ENCODE results near the gene CWF19L2. TPM values are rescaled to one million over a fixed set of nuclear protein-coding genes. Genes with fewer than 3 reads are reported as not detected.
"Not testable (repeated sequence)": the region's sequence is repeated elsewhere in the genome, so short reads cannot be mapped to it uniquely, and the experiment has no call there.

CWF19L2 gene
- total RNA-seq, 1 donor from 2014 or later, result 7.5 TPM

DNA sequence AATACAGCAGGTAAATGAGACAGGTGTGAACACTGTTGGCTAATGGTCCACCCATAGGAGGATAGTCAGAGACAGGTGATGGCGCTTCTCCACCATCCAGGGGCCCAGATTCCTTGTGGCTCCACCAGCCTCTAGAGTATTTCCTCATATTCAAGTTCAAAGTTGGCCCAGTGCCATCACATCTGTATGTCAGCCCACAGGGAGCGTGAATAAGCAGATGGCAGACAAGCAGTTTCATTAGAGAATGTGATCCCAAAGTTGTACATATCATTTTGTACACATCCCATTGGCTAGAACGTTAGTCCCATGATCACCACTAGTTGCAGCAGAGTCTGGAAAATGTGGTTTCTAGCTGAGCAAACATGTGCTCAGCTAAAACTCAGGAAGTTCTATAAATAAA lies 11.0 kb upstream of the CWF19L2 start:
- no peak overlapping the region for H3K4me3 ChIP-seq (ENCODE audit: low read depth, low read length)
- TF ChIP-seq, protein P1, sequence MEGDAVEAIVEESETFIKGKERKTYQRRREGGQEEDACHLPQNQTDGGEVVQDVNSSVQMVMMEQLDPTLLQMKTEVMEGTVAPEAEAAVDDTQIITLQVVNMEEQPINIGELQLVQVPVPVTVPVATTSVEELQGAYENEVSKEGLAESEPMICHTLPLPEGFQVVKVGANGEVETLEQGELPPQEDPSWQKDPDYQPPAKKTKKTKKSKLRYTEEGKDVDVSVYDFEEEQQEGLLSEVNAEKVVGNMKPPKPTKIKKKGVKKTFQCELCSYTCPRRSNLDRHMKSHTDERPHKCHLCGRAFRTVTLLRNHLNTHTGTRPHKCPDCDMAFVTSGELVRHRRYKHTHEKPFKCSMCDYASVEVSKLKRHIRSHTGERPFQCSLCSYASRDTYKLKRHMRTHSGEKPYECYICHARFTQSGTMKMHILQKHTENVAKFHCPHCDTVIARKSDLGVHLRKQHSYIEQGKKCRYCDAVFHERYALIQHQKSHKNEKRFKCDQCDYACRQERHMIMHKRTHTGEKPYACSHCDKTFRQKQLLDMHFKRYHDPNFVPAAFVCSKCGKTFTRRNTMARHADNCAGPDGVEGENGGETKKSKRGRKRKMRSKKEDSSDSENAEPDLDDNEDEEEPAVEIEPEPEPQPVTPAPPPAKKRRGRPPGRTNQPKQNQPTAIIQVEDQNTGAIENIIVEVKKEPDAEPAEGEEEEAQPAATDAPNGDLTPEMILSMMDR (conservative IDR thresholded peaks at IDR 0.05; ENCODE audit: low read depth, low read length), result no peak
- no peak for DNase-seq (ENCODE audit: low read depth)

DNA sequence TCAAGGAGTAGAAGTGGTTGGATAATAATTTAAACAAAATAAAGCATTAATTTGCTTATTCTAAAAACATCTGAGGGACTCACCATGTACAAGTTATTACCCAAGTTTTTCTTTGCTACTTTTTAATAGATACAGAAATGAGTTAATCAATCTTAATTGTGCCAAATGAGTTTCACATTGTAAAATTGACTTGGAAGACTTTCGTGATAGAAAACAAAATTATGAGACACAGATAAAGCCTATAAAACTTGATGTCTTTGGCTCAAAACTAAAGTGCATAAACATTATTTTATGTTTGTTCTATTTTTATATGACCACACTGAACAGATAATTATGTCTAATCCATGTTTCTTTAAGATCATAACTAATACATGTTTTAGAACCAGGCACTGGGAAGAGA lies 10.1 kb upstream of the CWF19L2 start:
- DNase-seq (ENCODE audit: low read depth), result no peak
- TF ChIP-seq, protein P1 (conservative IDR thresholded peaks at IDR 0.05; ENCODE audit: low read depth, low read length), result no peak
- H3K4me3 ChIP-seq (ENCODE audit: low read depth, low read length), result no peak overlapping the region

DNA sequence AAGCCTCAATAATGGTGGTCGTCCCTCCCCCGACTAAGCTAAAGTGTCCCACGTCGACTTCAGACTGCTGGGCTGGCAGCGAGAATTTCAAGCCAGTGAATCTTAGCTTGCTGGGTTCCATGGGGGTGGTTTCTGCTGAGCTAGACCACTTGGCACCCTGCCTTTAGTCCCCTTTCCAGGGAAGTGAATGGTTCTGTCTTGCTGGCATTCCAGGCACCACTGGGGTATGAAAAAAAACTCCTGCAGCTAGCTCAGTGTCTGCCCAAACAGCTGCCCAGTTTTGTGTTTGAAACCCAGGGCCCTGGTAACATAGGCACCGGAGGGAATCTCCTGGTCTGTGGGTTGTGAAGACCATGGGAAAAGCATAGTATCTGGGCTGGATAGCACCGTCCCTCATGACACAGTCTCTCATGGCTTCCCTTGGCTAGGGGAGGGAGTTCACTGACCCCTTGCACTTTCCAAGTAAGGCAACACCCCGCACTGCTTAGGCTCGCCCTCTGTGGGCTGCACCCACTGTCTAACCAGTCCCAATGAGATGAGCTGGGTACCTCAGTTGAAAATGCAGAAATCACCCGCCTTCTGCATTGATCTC lies 8.7 kb upstream of the CWF19L2 start:
- H3K4me3 ChIP-seq (ENCODE audit: low read depth, low read length); DNase-seq (ENCODE audit: low read depth): not testable (repeated sequence)

DNA sequence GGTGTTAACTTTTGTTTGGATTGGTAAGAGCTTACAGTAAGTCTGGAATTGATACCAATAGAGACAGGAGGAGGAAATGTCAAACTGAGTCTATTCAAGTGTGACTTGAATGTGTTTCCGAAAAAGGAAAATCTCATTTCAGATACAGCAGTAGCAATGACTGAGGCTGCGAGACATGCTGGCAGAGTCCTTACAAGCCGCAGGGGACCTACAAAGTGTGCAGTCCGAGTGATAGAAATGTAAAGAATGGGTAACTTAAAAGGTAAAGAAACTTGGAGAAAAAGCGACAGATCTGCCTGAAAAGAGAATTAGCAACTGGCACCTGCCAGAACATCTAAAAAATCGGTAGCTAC lies 444 bp downstream of the CWF19L2 start:
- TF ChIP-seq, protein P1 (conservative IDR thresholded peaks at IDR 0.05; ENCODE audit: low read depth, low read length), result no peak
- DNase-seq (ENCODE audit: low read depth), result peak; percentile 6

DNA sequence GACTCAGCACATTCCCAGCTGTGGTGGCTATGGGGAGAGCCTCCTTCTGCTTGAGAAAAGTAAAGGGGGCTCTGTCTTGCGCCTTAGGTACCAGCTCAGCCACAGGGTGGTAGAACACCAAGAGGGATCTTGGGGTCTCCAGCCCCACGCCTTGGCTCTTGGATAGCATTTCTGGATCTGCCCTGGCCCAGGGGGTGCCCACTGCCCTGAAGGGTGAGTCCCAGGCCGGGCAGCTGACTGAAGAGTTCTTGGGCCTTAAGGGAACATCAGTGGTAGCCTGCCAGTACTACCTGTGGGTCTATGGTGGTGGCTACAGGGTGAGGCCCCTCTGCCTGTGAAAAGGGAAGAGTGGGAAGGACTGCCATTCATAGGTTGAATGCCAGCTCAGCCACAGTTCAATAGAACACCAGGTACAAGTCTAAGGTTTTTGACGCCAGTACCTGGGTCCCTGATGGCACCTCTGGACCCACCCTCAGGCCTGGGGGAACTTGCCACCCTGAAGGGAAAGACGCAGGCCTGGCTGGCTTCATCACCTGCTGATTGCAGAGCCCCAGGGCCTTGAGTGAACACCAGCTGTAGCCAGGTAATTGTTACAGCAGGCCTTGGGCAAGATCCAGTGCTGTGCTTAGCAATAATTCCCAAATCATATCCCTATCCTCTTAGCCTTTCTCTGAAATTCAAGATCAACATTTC lies 3.9 kb downstream of the CWF19L2 start:
- TF ChIP-seq, protein P1 (conservative IDR thresholded peaks at IDR 0.05; ENCODE audit: low read depth, low read length), result no peak
- H3K4me3 ChIP-seq (ENCODE audit: low read depth, low read length), result no peak overlapping the region
- DNase-seq (ENCODE audit: low read depth), result no peak

More for the DNA sequence above, 444 bp downstream of the CWF19L2 start:
- peak overlapping the region; percentile 92 for H3K4me3 ChIP-seq (ENCODE audit: low read depth, low read length)

DNA sequence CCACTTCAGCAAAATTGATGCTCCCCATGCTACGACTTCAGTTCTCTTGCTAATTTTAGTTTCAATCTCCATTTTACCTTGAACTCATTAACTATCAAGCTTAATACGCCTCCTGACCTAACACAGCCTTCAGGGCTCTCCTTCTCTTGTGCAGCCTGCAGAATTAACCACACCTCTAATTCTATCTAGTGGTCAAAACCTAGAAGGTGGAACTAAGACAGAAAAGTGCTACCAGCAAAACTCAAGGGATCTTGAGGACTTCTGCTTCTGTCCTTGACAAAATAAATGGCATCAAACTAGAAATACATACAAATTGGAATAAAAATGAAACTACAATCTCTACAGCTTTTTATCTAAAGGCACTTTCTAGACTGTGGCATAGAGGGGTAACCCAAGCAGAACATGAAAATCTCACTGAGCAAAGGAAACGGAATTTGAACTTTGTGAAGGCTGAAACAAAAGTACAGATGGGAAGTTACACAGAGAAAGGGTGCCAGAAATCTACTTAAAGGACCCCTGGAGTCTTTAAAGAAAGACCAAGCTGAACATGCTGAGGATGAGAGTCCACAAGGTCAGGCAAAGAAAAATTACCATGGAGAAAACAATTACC lies 10.7 kb downstream of the CWF19L2 start:
- peak overlapping the region; percentile 1 for H3K4me3 ChIP-seq (ENCODE audit: low read depth, low read length)
- no peak for DNase-seq (ENCODE audit: low read depth)
- TF ChIP-seq, protein P1 (conservative IDR thresholded peaks at IDR 0.05; ENCODE audit: low read depth, low read length), result no peak

DNA sequence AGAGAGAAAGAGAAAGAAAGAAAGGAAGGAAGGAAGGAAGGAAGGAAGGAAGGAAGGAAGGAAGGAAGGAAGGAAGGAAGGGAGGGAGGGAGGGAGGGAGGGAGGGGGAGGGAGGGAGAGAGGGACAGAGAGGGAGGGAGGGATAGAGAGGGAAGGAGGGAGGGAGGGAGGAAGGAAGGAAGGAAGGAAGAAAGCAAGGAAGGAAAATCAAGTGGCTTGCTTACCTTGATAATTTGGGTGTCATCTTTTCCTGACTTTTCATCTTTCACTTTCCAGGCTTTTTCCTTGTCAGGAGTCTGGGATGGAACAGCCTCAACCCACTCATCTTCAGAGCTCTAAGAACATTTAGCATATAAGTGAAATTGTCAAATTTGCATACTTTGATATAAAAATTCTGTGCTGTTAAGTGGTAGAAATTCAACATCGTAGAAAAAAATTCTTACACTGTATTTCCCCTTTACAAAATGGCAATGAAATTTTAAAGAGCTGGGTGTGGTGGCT lies 14.9 kb downstream of the CWF19L2 start:
- TF ChIP-seq, protein P1 (conservative IDR thresholded peaks at IDR 0.05; ENCODE audit: low read depth, low read length), result no peak
- no peak for DNase-seq (ENCODE audit: low read depth)
- no peak overlapping the region for H3K4me3 ChIP-seq (ENCODE audit: low read depth, low read length)

All from epithelial cell of proximal tubule (primary cell).